GM18909 (cell line): Measurements from ENCODE around the gene PRDM16.

Source experiments
- ATAC-seq: cut with Tn5 transposase; IDR thresholded peaks from one replicate; pipeline ENCODE4 v1.9.1; 2021; ENCODE audit warnings: mild to moderate bottlenecking; ENCODE audit not compliant: unreplicated experiment, poor library complexity

PRDM16 gene

DNA sequence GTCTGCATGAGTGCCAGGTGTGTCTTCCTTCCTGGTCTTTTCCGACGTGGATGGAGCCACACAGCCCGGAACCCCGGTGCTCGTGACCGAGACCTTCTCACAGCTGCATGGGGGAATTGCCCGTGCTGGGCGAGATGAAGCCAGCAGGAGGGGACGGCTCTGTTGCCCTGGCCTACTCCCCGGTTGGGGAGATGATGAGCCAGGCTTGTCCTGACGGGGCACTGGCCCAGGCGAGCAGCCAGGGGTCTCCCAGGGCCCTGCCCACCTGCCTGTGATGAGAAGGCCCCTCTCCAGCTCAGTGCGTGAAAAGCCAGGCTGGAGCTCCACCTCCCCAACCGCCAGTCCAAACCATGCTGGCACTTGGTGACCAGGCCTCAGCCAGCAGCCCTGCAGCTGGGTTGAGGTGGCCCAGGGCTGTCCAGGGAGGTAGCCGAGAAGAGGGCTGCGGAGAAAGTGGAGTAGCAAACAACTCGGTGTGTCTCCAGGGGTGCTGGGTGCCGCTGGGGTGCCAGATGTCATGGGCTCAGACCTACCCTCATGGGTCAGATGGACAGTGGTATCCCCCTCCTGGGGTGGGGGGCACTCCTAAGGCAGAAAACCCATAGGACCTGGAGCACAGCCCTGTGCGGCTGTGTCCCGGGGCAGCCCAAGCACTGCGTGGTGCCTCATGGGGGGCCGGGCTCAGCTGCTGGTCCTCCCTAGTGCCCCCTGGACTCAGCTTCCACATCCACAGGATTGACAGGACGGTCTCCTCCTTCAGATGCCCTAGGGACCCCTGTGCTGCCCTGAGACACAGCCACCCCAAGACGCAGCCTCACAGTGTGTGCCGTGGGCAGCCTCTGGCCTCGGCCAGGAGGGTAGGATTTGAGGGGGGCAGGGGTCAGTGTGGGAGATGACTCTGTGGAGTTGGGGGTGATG lies 26.1 kb downstream of the PRDM16 start:
- ATAC-seq: no peak

GRCh38 chr1:3096345-3096744 lies 27.3 kb downstream of the PRDM16 start:
- no peak for ATAC-seq

- ATAC-seq: no peak
These were observed 28.2 kb downstream of the PRDM16 start for GRCh38 chr1:3097231-3097630.

DNA sequence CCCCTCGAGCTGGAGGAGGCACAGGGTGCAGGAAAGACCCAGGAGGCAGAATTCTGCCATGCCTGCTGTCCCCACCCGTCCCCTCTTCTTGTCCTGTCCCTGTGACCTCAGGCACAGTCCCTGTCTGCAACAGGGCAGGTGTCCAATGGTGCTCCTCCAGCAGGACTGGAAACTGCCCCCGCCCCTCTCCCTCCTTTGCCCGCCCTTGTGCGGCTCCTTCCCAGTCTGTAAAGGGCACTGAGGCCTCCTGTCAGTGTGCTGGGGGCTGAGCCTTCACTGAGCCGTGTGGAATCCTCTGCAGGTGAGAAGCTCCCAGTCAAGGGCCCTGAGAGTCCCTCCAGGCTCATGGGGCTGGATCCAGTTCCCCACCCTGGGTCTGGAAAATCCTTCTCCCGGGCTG lies 28.9 kb downstream of the PRDM16 start:
- no peak for ATAC-seq

DNA sequence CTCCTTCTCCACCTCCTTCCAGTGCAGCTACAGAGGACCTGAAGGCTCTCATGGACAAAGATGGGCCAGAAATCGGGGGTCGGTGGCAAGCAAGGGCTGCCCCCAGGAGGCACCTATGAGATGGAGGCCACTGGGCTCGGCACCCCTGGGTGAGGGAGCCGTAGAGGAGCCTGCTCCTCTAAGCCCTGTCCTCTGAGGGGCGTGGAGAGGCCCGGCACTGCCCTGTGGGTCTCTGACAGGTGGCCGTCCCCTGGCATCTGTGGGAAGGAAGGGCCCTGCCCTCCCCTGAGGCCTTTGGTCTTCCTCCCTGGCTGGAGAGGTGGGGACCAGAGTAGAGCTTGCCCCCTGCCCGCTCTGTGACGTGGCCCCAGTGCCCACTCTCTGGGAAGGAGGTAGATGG lies 30.9 kb downstream of the PRDM16 start:
- ATAC-seq: no peak

GRCh38 chr1:3101124-3101939 lies 32.3 kb downstream of the PRDM16 start:
- ATAC-seq: no peak

DNA sequence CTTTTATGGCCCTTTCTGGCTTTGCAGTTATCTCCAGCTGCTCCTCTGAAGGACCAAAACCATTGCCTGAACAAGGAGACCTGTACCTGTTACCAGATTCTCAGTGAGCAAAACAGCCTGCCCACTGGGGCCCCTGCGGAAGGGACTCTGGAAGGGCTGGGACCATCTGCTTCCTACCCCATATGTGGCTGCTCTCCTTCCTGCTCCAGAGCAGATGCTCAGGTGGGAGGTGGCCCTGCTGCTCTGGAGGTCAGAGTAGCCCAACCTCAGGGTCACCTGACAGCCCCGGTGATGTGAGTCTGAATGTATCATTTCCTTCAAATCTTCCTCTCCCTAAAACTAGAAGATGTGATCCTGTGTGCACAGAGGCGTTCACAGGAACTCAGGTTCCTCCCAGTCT lies 33.6 kb downstream of the PRDM16 start:
- no peak for ATAC-seq

GRCh38 chr1:3103967-3104677 lies 35.1 kb downstream of the PRDM16 start:
- ATAC-seq: no peak

DNA sequence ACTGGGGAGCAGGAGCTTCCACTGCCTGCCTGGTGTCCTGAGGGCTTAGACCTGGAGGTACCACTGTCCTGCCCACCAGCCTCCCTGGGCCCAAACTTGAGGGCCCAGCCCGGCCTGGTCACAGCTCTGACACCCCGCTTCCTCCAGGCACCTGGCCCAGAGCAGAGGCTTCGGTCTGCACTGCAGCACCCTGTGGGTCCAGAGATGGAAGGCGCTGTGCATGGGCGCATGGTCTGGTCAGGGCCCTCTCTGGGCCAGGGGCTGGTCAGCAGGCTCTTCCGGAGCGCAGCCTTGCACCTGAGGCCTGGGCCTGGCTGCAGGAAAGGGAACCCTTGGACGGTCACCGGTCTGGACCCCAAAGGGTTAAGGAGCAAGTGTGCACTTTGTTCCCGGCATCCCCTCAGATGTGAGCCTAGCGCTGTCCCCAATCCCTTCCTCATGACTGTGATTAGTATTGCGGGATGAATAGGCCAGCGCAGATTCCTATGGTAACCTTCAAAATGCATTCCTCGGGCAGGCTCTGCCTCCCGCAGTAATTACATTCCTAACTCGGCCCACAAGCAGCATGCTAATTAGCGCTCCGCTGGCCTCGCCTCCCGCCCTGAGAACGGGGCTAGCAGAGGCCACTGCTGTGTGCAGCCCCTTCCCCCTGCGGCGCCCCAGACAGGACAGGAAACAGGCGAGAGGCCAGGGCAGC lies 36.3 kb downstream of the PRDM16 start:
- no peak for ATAC-seq

- no peak for ATAC-seq
These were observed 37.2 kb downstream of the PRDM16 start for GRCh38 chr1:3106216-3106615.

DNA sequence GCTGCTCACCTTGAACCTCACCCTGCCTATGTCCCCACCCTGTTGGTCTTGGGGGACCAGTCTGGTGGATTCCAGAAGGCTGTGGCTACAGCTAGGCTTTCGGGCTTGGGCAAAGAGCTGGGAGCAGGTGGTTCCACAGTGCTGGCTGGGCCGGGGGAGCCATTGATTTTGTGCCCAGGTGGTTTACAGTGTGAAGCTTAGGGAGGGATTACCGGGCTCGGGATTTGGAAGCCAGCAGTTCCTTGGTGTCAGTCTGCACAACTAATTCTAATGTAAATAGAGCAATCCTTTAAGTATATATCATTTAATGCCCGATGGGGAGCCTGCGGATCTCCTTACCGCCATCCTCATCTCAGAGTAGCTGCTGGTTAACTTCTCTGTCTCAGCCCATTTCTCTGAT lies 38.2 kb downstream of the PRDM16 start:
- ATAC-seq: no peak

- no peak for ATAC-seq
These were observed 40.4 kb downstream of the PRDM16 start for GRCh38 chr1:3109355-3109754.

GRCh38 chr1:3111348-3112021 lies 42.5 kb downstream of the PRDM16 start:
- ATAC-seq: no peak

GRCh38 chr1:3112526-3112925 lies 43.5 kb downstream of the PRDM16 start:
- no peak for ATAC-seq

- ATAC-seq: no peak
These were observed 44.2 kb downstream of the PRDM16 start for GRCh38 chr1:3113047-3113740.

GRCh38 chr1:3113741-3114056 lies 44.7 kb downstream of the PRDM16 start:
- no peak for ATAC-seq

DNA sequence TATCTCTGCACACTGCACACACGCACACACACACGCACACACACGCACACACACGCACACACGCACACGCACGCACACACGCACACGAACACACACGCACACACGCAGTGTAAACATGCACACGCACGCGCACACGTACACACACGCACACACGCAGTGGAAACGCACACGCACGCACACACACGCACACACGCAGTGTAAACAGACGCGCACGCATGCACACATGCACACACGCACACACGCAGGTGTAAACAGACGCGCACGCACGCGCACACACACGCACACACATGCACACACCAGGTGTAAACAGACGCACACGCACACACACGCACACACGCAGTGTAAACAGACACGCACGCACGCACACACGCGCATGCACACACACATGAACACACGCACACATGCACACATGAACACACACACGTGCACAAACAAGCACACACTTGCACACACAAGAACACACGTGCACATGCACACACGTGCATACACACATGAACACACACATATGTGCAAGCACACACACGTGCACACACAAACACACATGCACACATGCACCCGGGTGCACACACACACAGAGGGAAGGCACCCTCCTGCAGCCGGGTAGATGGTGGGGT lies 45.2 kb downstream of the PRDM16 start:
- ATAC-seq: no peak

- no peak for ATAC-seq
These were observed 45.8 kb downstream of the PRDM16 start for GRCh38 chr1:3114846-3115245.
